ENCODE results near the gene UNC119. TPM values are rescaled to one million over a fixed set of nuclear protein-coding genes. Genes with fewer than 3 reads are reported as not detected.

UNC119 gene
- total RNA-seq, 1 experiment from 2014 or later: 58.7 TPM

Other genes with a start within 250 kb of the UNC119 start
- gene TMEM97, start 233.4 kb downstream of the UNC119 start, total RNA-seq (2014; rRNA removed; shearing (Covaris generic)): 301 and 322 TPM in 2 replicates
- gene IFT20, start 217.2 kb downstream of the UNC119 start, total RNA-seq (2014; rRNA removed; shearing (Covaris generic)): 28.8 and 33.2 TPM in 2 replicates
- 28.1 and 34.6 TPM in 2 replicates for gene TNFAIP1, start 216.9 kb downstream of the UNC119 start, total RNA-seq (2014; rRNA removed; shearing (Covaris generic))
- gene POLDIP2, start 195.1 kb downstream of the UNC119 start, total RNA-seq (2014; rRNA removed; shearing (Covaris generic)): 95.1 and 102 TPM in 2 replicates
- gene SEBOX, start 187.4 kb downstream of the UNC119 start, total RNA-seq (2014; rRNA removed; shearing (Covaris generic)): not detected in 2 replicates
- gene VTN, start 182.3 kb downstream of the UNC119 start, total RNA-seq (2014; rRNA removed; shearing (Covaris generic)): 0.08 and 0.16 TPM in 2 replicates
- gene SARM1, start 180.9 kb downstream of the UNC119 start, total RNA-seq (2014; rRNA removed; shearing (Covaris generic)): 14.9 and 16.1 TPM in 2 replicates
- 10.6 and 11.0 TPM in 2 replicates for gene SLC46A1, start 146.4 kb downstream of the UNC119 start, total RNA-seq (2014; rRNA removed; shearing (Covaris generic))
- gene SLC13A2, start 79.0 kb downstream of the UNC119 start, total RNA-seq (2014; rRNA removed; shearing (Covaris generic)): not detected in 2 replicates
- not detected in 2 replicates for gene FOXN1, start 46.3 kb downstream of the UNC119 start, total RNA-seq (2014; rRNA removed; shearing (Covaris generic))
- gene PIGS, start 18.9 kb upstream of the UNC119 start, total RNA-seq (2014; rRNA removed; shearing (Covaris generic)): 38.0 and 41.8 TPM in 2 replicates
- gene ALDOC, start 24.3 kb upstream of the UNC119 start, total RNA-seq (2014; rRNA removed; shearing (Covaris generic)): 0.18 and 0.47 TPM in 2 replicates
- gene SPAG5, start 46.4 kb upstream of the UNC119 start, total RNA-seq (2014; rRNA removed; shearing (Covaris generic)): 131 and 147 TPM in 2 replicates
- 16.1 and 19.9 TPM in 2 replicates for gene RSKR, start 61.6 kb upstream of the UNC119 start, total RNA-seq (2014; rRNA removed; shearing (Covaris generic))
- 115 and 120 TPM in 2 replicates for gene BLTP2, start 92.5 kb upstream of the UNC119 start, total RNA-seq (2014; rRNA removed; shearing (Covaris generic))
- gene SDF2, start 109.3 kb upstream of the UNC119 start, total RNA-seq (2014; rRNA removed; shearing (Covaris generic)): 46.0 and 49.6 TPM in 2 replicates
- gene SUPT6H, start 109.6 kb upstream of the UNC119 start, total RNA-seq (2014; rRNA removed; shearing (Covaris generic)): 60.2 and 66.3 TPM in 2 replicates
- 5.4 and 7.0 TPM in 2 replicates for gene PROCA1, start 159.3 kb upstream of the UNC119 start, total RNA-seq (2014; rRNA removed; shearing (Covaris generic))
- gene RAB34, start 165.2 kb upstream of the UNC119 start, total RNA-seq (2014; rRNA removed; shearing (Covaris generic)): 191 and 201 TPM in 2 replicates
- 1,716 and 1,788 TPM in 2 replicates for gene RPL23A, start 167.4 kb upstream of the UNC119 start, total RNA-seq (2014; rRNA removed; shearing (Covaris generic))
- gene TLCD1, start 173.6 kb upstream of the UNC119 start, total RNA-seq (2014; rRNA removed; shearing (Covaris generic)): 7.5 and 10.0 TPM in 2 replicates
- gene NEK8, start 176.2 kb upstream of the UNC119 start, total RNA-seq (2014; rRNA removed; shearing (Covaris generic)): 1.7 and 2.6 TPM in 2 replicates
- gene TRAF4, start 191.4 kb upstream of the UNC119 start, total RNA-seq (2014; rRNA removed; shearing (Covaris generic)): 118 and 123 TPM in 2 replicates